GM04504 (cell line): ENCODE measurements around the gene LINGO3.

Source experiments
- DNase-seq: peaks from one replicate; pipeline ENCODE4 v3.0.0-alpha.2; 2012; ENCODE audit warnings: low read depth

LINGO3 gene

DNA sequence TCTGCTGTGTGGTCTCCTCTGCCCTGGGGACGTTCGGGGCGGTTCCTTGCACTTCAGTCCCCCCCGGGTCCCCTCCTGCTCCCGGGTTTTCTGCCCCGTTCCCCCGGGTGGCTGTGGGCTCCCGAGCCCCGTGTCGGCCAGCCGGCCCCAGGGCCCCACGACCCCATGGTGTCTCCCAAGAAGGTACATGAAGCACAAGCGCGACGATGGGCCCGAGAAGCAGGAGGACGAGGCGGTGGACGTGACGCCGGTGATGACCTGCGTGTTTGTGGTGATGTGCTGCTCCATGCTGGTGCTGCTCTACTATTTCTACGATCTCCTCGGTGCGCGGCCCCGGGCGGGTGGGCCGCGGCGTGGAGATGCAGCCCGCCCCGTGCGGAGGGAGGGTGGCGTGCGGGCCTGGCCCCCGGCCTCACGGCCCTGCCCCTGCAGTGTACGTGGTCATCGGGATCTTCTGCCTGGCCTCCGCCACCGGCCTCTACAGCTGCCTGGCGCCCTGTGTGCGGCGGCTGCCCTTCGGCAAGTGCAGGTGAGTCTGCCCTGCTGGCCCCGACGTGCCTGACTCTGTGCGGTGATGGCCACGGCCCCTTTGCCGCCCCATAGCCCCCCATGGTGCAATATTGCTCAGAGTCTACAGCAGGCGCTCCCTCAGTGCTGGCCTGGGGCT is 31.8 kb upstream of the LINGO3 start:
- no peak for DNase-seq

DNA sequence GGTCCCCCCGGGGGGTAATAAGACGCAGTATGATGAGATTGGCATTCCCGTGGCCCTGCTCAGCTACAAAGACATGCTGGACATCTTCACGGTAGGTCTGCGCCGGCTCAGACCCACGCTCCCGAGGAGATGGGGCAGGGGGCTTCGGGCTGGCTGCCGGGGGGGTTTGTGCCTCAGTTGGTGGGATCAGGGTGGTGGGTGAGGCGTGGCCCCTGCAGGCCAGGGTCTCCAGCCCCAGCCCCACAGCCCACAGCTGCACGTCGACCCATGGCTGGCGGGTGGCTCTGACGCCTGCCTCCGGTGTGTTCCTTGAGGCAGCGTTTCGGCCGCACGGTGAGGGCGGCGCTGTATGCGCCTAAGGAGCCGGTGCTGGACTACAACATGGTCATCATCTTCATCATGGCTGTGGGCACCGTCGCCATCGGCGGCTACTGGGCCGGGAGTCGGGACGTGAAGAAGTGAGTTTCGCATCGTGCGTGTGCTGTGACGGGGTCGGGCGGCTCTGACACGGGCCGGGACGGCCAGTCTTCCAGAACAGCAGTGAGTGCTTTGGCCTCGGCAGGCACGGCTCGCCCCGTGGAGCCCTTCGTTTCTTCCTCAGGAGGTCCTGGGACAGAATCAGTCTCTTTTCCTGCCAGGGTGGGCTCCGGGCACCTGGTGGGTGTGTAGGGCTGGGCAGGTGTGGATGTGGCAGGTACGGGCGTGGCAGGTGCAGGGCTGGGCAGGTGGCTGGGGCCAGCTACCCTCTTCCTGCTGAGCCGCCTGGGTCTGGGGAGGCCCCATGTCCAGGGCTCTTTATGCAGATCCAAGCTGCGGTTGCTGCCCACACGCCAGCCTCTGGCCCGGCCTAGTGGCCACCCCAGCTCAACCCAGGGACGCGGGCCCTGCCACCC is 31.0 kb upstream of the LINGO3 start:
- no peak for DNase-seq

DNA sequence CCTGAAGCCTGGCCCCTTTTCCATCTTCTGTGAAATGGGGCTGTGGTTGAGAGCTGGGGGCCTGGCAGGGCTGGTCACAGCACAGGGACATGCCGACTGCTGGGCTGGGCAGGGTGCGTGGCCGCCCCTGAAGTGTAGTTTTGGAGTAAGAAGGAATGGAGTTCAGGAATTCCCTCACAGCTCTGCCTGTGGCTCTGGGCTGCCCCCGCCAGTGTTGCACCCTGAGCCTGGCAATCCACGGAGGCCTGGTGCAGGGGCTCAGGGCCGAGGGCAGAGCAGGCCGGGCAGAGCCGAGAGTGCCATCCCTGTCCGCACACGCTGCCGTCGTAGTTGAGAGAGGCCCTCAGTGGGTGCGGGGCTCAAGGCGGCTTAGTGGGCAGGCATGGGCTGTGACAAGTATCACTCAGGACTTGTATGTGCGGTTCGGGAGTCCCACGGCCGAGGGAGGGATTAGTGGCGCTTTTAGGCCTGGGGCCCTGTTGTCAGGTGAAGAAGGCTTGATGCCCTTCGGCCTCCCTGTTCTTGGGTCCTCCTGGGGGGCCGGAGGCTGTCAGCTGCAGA is 30.2 kb upstream of the LINGO3 start:
- no peak for DNase-seq

DNA sequence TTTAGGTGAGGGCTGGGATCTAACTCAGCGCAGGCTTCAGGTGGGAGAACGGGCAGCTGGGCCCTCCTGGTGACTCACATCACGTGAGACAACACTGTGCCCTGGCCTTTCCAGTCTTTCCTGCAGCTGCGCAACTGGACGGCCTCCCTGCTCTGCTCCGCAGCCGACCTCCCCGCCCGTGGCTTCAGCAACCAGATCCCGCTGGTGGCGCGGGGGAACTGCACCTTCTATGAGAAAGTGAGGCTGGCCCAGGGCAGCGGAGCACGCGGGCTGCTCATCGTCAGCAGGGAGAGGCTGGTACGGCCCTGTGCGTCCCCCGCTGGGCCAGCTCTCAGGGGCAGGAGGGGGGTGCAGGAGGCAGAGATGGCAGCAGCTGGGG is 29.4 kb upstream of the LINGO3 start:
- DNase-seq = no peak

DNA sequence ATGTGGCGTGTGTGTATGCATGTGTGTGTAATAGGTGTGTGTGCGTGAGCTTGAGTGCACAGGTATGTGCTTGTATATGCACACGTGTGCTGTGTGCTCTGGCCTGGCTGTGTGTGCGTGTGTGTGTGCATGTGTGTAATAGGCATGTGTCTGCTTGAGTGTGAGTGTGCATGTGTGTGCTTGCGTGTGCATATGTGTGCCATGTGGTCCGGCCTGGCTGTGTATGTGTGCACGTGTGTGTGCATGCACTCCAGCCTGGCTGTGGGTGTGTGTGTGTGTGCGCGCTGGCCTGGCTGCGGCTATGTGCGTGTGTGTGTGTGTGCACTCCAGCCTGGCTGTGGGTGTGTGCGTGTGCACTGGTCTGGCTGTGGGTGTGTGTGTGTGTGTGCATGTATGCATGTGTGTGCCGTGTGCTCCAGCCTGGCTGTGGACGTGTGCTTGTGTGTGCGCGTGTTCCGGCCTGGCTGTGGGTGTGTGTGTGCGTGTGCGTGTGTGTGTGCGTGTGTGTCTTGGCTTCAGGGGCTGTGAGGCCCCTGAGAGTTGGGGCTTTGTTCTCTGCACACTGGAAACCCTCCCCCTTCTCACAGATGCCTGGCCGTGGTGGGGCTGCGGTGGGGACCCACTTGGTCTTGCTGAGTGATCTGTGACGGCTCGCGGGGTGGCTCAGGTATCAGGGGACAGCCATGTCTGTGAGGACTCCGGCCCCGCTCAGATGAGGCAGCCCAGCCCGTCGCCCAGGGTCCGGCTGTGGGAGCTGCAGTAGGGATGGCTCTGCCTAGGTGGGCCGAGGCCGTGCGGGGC is 28.8 kb upstream of the LINGO3 start:
- no peak for DNase-seq

DNA sequence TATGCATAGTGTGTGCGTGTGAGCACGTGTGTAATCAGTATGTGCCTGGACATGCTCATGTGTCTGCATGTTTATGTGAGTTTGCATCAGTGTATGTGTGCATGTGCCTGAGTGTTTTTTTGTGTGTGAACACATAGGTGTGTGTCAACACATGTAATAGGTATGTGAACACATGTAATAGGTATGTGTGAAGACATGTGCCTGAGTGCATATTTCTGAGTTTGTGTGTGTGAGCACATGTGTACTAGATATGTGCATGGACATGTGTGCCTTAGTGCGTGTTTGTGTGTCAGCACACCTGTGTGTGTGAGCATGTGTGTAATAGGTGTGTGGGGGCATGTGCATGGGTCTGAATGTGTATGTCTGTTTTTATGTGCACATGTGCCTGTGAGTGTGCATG is 27.9 kb upstream of the LINGO3 start:
- no peak for DNase-seq

DNA sequence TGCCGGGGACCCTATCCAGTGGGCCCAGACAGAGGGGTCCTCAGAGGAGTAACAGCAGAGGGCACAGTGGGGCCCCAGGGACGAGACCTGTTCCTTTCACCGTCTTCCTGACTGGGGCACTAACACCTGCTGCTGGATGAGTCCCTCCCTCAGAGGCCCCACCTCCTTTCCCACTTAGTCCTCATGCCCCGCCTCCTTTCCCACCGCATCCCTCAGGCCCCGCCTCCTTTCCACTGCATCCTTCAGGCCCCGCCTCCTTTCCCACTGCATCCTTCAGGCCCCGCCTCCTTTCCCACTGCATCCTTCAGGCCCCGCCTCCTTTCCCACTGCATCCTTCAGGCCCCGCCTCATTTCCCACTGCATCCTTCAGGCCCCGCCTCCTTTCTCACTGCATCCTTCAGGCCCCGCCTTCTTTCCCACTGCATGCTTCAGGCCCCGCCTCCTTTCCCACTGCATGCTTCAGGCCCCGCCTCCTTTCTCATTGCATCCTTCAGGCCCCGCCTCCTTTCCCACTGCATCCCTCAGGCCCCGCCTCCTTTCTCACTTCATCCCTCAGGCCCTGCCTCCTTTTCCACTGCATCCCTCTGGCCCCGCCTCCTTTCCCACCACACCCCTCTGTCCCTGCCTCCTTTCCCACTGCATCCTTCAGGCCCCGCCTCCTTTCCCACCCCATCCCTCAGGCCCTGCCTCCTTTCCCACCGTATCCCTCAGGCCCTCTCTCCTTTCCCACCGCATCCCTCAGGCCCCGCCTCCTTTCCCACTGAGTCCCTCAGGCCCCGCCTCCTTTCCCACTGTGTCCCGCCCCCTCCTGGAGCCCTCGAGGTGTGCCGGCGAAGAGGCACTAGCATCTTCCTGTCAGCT is 27.3 kb upstream of the LINGO3 start:
- DNase-seq = no peak

DNA sequence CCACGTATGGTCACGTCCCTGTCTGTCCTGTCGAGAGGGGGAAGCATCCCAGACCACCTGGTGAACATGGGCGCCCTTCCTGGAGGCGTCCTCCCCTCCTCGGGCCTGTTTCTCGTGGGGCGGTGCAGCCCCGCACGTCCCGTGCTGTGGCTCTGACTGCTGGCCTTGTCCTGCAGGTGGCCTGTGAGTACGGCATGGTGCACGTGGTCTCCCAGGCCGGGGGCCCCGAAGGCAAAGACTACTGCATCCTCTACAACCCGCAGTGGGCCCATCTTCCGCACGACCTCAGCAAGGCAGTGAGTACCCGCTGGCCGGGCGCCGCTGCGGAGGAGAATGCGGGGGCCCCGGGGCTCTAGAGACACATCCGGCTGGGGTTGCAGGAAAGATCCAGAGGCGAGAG is 26.5 kb upstream of the LINGO3 start:
- DNase-seq = no peak

DNA sequence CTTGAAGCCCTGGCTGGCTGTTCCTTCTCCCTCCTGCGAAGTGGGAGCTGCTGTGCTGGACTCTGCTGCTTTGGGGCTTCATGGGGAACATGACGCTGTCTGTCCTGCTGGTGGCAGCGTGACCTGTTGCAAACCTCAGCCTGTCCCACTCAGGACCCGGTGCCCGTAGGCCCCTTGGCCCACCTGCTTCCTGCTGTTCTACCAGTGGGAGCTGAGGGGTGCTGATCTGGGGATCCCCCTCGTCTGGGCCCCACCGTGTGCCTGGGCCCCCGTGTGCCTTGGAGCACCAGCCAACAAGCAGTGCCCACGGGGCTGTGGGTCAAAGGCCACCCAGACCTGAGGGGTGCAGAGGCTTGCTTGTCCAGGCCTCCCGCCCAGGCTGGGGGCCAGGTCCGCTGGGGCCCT is 25.9 kb upstream of the LINGO3 start:
- DNase-seq = no peak

DNA sequence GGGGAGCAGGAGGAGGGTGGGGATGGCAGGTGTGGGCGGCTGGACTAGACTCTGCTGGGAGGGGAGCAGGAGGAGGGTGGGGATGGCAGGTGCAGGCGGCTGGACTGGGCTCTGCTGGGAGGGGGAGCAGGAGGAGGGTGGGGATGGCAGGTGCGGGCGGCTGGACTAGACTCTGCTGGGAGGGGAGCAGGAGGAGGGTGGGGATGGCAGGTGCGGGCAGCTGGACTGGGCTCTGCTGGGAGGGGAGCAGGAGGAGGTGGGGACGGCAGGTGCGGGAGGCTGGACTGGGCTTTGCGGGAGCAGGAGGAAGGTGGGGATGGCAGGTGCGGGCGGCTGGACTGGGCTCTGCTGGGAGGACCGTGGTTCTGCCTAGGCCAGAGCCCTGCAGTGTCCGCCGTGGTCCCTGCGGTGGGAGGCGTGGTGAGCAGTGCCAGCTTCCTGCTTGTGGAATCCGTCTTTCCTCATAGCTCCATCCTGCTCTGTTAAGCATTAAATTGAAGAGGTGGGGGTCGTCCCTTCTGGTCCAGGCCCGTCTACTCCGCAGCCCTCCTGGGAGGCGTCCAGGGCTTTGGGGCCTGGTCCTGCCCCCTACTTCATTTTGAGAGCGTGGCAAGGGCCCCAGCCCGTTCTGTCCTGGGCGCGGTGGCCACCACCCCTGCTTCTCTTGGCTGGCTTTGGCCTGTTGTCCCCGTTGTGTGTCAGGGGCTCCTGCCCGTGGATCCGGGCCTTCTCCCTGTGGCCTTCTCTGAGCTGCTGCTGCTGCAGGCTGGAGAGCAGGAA is 25.3 kb upstream of the LINGO3 start:
- no peak for DNase-seq

DNA sequence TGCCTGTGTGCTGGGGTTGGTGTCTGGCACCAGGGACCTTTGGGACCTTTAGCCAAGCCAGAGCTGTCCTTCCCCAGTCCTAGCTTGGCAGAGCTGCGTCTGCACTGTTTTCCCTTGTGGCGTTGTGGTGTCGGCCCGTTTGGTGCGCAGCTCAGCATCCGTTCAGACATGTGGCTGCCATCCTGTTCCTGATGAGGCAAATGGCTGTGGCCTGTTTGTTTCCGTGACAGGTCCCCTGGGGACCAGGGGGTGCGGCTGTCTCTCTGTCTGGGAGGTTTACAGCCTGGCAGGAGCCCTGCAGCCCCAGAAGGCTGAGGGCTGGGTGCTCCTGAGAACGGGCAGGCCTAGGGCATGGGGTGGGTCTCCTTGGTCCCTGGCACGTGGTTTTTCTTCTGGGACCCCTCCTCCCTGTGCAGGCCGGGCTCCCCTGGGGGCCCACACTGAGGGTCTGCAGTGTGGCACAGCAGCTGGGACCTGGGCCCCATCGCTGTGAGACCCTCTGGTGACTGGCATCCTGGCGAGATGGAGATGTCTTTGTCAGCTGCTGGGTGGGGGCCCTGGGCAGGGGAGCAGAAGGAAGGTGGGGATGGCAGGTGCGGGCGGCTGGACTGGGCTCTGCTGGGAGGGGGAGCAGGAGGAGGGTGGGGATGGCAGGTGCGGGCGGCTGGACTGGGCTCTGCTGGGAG is 24.5 kb upstream of the LINGO3 start:
- no peak for DNase-seq

DNA sequence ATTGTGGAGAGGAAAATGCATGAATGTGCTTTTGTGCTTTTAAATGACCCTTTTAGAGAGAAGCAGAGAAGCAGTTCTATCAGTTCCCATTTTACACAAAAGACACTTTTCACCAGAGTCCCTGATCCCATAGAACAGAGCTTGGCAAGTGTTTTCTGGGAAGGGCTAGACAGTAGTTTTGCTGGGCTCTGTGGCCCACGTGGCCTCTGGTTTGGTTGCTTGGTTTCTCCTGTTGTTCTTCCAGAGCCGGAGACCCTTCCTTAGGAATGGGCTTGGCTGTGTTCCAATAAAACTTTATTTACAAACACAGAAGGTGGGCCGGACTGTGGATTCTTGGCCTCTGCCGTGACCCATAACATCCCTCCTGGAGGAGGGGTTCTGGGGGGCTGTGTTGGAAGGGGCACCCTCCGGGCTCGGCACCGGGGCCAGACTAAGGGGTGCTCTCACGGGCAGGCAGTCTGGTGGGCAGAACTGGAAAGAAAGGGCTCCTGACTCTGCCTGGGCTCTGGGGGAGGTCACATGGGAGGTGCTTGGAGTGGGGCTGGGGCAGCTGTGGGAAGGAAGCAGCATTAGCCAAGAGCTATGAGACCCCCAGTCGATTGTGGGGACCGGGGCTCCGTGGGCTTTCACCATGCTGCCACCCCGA is 23.8 kb upstream of the LINGO3 start:
- DNase-seq = no peak

DNA sequence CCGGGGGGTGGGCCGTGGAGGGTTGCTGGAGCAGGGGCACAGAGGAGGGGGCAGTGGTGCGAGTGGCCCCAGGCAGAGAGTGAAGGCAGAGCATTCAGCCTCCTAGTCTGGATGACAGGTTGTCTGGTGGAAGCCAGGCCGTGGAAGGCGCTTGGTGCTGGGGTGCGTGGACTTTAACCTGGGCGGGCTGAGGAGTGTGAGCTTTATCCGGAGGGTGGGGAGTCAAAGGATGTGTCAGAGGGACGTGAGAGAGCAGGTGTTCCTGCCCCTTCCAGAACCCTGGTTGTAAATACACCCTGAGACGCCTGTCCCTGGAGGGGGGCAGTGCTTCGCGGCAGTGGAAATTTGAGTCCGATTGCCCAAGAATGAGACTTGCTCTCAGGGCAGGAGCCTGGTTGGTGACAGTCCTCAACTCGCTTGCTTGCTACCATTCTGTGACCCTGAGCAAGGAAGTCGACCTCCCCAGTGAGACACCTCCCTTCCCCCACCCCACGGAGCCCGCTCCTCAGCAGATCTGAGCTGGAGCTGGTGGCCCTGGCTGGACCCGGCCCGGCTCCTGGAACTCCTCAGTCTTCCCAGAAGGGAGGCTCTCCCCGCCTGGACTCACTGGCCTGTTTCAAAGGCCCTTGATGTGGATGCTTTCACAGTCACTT is 22.8 kb upstream of the LINGO3 start:
- DNase-seq = no peak

DNA sequence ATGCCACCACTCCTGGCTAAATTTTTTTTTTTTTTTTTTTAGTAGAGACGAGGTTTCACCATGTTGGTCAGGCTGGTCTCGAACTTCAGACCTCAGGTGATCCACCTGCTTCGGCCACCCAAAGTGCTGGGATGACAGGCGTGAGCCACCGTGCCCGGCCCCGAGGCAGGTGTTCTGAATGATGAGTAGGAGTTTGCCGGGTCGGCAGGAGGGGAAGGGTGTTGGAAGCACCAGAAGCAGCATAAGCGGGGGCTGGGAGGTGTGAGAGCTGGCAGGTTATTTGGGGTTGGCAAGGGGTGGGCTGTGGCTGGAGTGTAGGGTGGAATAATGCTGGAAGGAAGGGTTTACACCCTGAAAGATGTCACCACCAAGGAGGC is 22.3 kb upstream of the LINGO3 start:
- DNase-seq = no peak

DNA sequence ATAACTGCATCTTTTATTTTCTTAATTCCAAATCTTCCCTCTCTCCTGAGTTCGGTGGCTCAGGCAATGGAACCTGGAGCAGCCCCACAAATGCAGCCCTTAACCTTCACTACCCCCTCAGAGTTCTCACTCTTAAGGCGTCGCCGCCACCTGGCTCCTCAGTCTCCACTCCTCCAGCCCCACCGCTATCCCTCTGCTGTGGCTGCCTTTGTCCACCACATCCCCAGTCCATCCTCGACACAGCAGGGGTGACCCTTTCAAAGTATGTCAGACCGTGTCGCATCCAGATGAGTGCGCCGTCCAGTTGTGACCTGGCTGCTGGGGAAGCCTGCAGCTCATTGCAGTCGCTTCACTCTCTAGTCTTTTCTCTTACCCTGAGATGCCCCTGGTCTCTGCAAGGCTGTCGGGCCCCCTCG is 21.6 kb upstream of the LINGO3 start:
- DNase-seq = no peak

DNA sequence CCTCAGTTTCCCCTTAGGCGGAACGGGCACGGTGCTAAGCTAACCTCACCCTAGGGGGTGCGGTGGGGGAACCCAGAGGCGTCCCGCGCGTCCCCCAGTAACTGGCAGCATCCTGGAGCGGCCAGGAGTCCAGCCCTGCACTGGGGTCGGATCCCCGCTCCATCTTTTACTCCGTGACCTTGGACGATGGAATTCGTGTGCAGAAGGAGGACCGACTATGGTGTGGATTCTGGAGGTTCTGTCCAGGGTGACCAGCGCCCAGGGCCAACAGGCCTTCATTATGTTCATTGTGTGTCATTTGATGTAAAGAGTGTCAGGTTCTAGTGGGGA is 21.2 kb upstream of the LINGO3 start:
- DNase-seq = no peak

DNA sequence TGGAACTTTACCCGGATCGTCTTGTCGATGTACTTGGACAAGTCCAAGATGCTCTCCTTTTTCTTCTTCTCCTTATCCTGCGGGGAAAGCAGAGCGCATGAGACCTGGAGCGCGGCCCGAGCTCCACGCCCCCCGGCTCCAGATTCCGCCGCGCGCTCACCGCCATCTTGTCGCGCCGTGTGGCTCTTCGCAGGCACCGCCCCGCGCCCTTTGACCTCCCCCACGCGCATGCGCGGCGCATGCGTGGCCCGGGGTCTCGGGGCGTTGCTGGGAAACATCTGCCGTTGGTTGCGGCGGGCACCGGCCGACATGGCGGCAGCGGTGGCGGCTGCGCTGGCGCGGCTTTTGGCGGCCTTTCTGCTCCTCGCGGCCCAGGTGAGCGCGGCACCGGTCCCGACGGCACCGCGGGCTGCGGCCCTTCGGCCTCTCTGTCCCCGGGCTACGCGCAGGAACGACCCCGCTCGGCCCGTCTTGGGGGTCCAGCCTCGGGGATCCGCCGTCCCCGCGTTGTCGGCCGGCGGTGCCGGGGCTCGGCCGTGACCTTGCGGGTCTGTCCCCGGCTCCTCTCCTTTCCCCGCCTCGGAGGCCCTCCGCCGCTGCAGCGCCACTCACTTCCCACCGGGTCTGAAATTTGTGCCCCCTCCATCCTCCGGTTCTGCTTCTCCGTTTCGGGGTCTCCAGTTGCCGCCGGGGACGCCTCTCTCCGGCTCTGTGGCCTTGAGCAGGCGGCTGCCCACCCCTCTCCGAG is 20.6 kb upstream of the LINGO3 start, which contains the start of the genes LSM7 and SPPL2B:
LSM7 (minus strand) TSS at position 186 of the 748 bp plus-strand sequence; CDS start at position 166, 20 bp downstream.
SPPL2B (plus strand) TSS at position 284 of the 748 bp plus-strand sequence; CDS start at position 310, 26 bp downstream.
- peak; percentile 74 for DNase-seq

DNA sequence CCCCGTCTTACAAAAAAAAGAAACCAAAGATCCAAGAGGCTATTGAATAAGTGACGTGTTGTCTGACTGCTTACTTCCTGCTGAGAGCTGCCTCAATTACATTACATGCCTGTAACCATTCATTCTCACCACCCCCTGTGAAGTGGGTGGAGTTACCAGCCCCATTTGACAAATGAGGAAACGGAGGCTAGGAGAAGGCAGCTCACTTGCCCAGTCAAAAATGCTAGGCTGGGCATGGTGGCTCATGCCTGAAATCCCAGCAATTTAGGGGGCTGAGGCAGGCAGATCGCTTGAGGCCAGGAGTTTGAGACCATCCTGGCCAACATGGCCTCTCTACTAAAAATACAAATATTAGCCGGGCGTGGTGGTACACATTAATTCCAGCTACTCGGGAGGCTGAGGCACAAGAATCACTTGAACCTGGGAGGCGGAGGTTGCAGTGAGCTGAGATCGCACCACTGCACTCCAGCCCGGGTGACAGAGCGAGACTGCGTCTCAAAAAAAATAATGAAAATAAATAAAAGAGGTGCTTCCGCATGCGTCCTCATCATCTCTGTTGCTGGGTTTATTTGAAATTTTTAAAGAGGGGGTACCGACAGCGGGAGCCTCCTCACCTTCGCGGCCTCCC is 19.9 kb upstream of the LINGO3 start:
- DNase-seq = peak; percentile 68
